ENCODE results near the gene PCGF3.

- TF ChIP-seq FOXP2 (optimal IDR thresholded peaks at IDR 0.05; ENCODE audit: borderline replicate concordance, extremely low read depth, extremely low read length, insufficient read depth) (no peak), POLR2AphosphoS5 (IDR thresholded peaks at IDR 0.05; ENCODE audit: low read depth, low read length) (no peak; the same call in 1 of the 2 replicates)
These were observed 72.1 kb downstream of the PCGF3 start for GRCh38 chr4:777520-778262.
